GM23338 (cell line): Measurements from ENCODE around the gene TMEM114. TPM values are rescaled to one million over a fixed set of nuclear protein-coding genes. Genes with fewer than 3 reads are reported as not detected.

ENCODE experiments used
- ATAC-seq: fragments of 200-7000 bp; cut with Tn5 transposase; 3 replicates; pipeline ENCODE4 v1.9.1; 2020
- DNase-seq: peaks from one replicate; pipeline ENCODE4 v3.0.0-alpha.2; 2015; ENCODE audit warnings: low spot score
- H2AFZ ChIP-seq: fragments of 200-600 bp; sonication (generic); 2 replicates; pipeline ENCODE4 v1.8.0; 2016; ENCODE audit warnings: antibody characterized with exemption, mild to moderate bottlenecking, moderate library complexity
- H3F3A ChIP-seq: fragments of 200-600 bp; sonication (generic); replicated peaks from 2 replicates; pipeline ENCODE4 v1.8.0; 2017; ENCODE audit warnings: antibody characterized with exemption, mixed run types, low read depth
- H3K27ac ChIP-seq: fragments of 200-600 bp; sonication (generic); 2 replicates; pipeline ENCODE4 v1.6.1; 2016; ENCODE audit warnings: low read depth
- H3K27me3 ChIP-seq: fragments of 200-600 bp; sonication (generic); 2 replicates; pipeline ENCODE4 v1.8.0; 2016; ENCODE audit warnings: mild to moderate bottlenecking, mixed run types, moderate library complexity; ENCODE audit not compliant: insufficient read depth
- H3K36me3 ChIP-seq: fragments of 200-600 bp; sonication (generic); 2 replicates; pipeline ENCODE4 v1.8.0; 2016; ENCODE audit warnings: mild to moderate bottlenecking; ENCODE audit not compliant: insufficient read depth
- H3K4me1 ChIP-seq: fragments of 200-600 bp; sonication (generic); 2 replicates; pipeline ENCODE4 v1.8.0; 2016; ENCODE audit warnings: mild to moderate bottlenecking, moderate library complexity; ENCODE audit not compliant: insufficient read depth
- H3K4me2 ChIP-seq: fragments of 200-600 bp; sonication (generic); 2 replicates; pipeline ENCODE4 v1.7.1; 2017; ENCODE audit warnings: mixed run types
- H3K4me3 ChIP-seq: fragments of 200-600 bp; sonication (generic); 2 replicates; pipeline ENCODE4 v1.6.1; 2016; ENCODE audit warnings: mixed run types
- H3K79me2 ChIP-seq: fragments of 200-600 bp; sonication (generic); replicated peaks from 2 replicates; pipeline ENCODE4 v1.8.0; 2017; ENCODE audit warnings: mild to moderate bottlenecking; ENCODE audit not compliant: insufficient read depth
- H3K9me2 ChIP-seq: fragments of 200-600 bp; sonication (generic); 2 replicates; pipeline ENCODE4 v1.8.0; 2017; ENCODE audit not compliant: insufficient read depth
- H4K20me1 ChIP-seq: fragments of 200-600 bp; sonication (generic); replicated peaks from 2 replicates; pipeline ENCODE4 v1.8.0; 2017; ENCODE audit warnings: mild to moderate bottlenecking; ENCODE audit not compliant: insufficient read depth
- H3K27ac Mint-ChIP-seq: 2 replicates; pipeline ENCODE4 v1.8.0; 2020; ENCODE audit warnings: inconsistent platforms, mild to moderate bottlenecking, moderate library complexity, mixed read lengths
- H3K27me3 Mint-ChIP-seq: 3 replicates; pipeline ENCODE4 v1.8.0; 2022; ENCODE audit warnings: low read depth, mild to moderate bottlenecking, moderate library complexity, mixed read lengths, inconsistent platforms; ENCODE audit not compliant: insufficient read depth, poor library complexity
- H3K36me3 Mint-ChIP-seq: 3 replicates; pipeline ENCODE4 v1.8.0; 2021; ENCODE audit warnings: low read depth, mild to moderate bottlenecking, inconsistent platforms, moderate library complexity, mixed read lengths
- H3K4me1 Mint-ChIP-seq: 3 replicates; pipeline ENCODE4 v1.8.0; 2020; ENCODE audit warnings: mild to moderate bottlenecking, inconsistent platforms, mixed read lengths
- H3K4me3 Mint-ChIP-seq: 3 replicates; pipeline ENCODE4 v1.8.0; 2021; ENCODE audit warnings: moderate library complexity, mild to moderate bottlenecking, inconsistent platforms, mixed read lengths
- H3K9me3 Mint-ChIP-seq: 3 replicates; pipeline ENCODE4 v1.8.0; 2020; ENCODE audit warnings: moderate library complexity, mild to moderate bottlenecking, inconsistent platforms, mixed read lengths
- CREB1 ChIP-seq: fragments of 250-450 bp; sonication (Bioruptor Pico); IDR thresholded peaks from 2 replicates; pipeline ENCODE4 v1.5.0; 2020; ENCODE audit warnings: low read depth, mild to moderate bottlenecking, moderate library complexity
- CTCF ChIP-seq, 2 experiments: fragments of 200-600 bp in 1 of 2; sonication (generic) in 1 of 2; conservative IDR thresholded peaks; 2 replicates each; pipeline versions ENCODE4 v1.5.1 to v1.6.1; 2016 to 2017; ENCODE audit warnings: antibody characterized with exemption in 2 of 2, low read depth in 2 of 2, mild to moderate bottlenecking in 2 of 2, moderate library complexity in 1 of 2
- EZH2phosphoT487 ChIP-seq: fragments of 200-600 bp; sonication (generic); IDR thresholded peaks from one replicate; pipeline ENCODE4 v1.8.1; 2018; ENCODE audit warnings: antibody characterized with exemption; ENCODE audit not compliant: unreplicated experiment
- POLR2AphosphoS5 ChIP-seq: IDR thresholded peaks from 2 replicates; pipeline ENCODE4 v1.6.1; 2016; ENCODE audit warnings: antibody characterized with exemption, low read depth
- REST ChIP-seq: IDR thresholded peaks from one replicate; pipeline ENCODE4 v1.6.1; 2018; ENCODE audit warnings: antibody characterized with exemption; ENCODE audit not compliant: unreplicated experiment
- ZNF331 ChIP-seq: fragments of 250-450 bp; sonication (Bioruptor Pico); IDR thresholded peaks from 2 replicates; pipeline ENCODE4 v1.5.0; 2020; ENCODE audit warnings: low read depth, mild to moderate bottlenecking, moderate library complexity
- ZNF462 ChIP-seq: fragments of 250-450 bp; sonication (Bioruptor Pico); IDR thresholded peaks from 2 replicates; pipeline ENCODE4 v1.5.0; 2020; ENCODE audit warnings: mild to moderate bottlenecking, moderate library complexity
- polyA plus RNA-seq: library from polyadenylated mRNA; unstranded; fragments of >200 nt; fragmentation: Nextera tagmentation; extraction: Ambion mirVana; gene quantifications from 2 replicates; pipeline ENCODE4 v1.2.1, GENCODE V29; 2016
- total RNA-seq: library from RNA; depleted of rRNA; stranded (reverse); fragments of >200 nt; shearing (Covaris generic); gene quantifications from 2 replicates; pipeline ENCODE4 v1.2.3, GENCODE V29; 2014

TMEM114 gene
- total and polyA plus RNA-seq, 2 experiments from 2014 or later = 0.47 to 0.52 TPM

GRCh38 chr16:8554022-8554421 is 36.3 kb downstream of the TMEM114 start (continued):
- no peak for TF ChIP-seq ZNF462 (CRISPR knock-in tag)
- no peak for TF ChIP-seq EZH2phosphoT487
- TF ChIP-seq ZNF331 = no peak
- TF ChIP-seq REST = no peak

- no peaks in the 10 kb centered on the region for H4K20me1 ChIP-seq
- peaks cover 11% of the 10 kb centered on the region for H3K4me1 Mint-ChIP-seq
- H3K9me2 ChIP-seq = no peaks in the 10 kb centered on the region
- H3K27ac Mint-ChIP-seq = no peak overlapping the region
- H3K4me2 ChIP-seq = no peak overlapping the region
- no peaks in the 10 kb centered on the region for H3F3A ChIP-seq
- H2AFZ ChIP-seq = peak overlapping the region; percentile 52; the same call in 1 of the 2 replicates
- ATAC-seq = peak; percentile 73
- no peaks in the 10 kb centered on the region for H3K36me3 ChIP-seq
- no peak overlapping the region for H3K4me3 ChIP-seq
- no peaks in the 10 kb centered on the region for H3K9me3 Mint-ChIP-seq
- H3K27me3 Mint-ChIP-seq = peaks cover 9% of the 10 kb centered on the region
- H3K27me3 ChIP-seq = no peaks in the 10 kb centered on the region
- H3K79me2 ChIP-seq = no peaks in the 10 kb centered on the region
- H3K4me1 ChIP-seq = no peaks in the 10 kb centered on the region
- TF ChIP-seq POLR2AphosphoS5 = no peak
- no peak for TF ChIP-seq CTCF (conservative IDR thresholded peaks at IDR 0.05; ENCODE audit: low read depth in 2 of 2)
- no peak for TF ChIP-seq REST
- no peak for TF ChIP-seq EZH2phosphoT487
- no peak for TF ChIP-seq CREB1 (CRISPR knock-in tag)
- no peak overlapping the region for H3K4me3 Mint-ChIP-seq
- H3K36me3 Mint-ChIP-seq = no peaks in the 10 kb centered on the region
- H3K27ac ChIP-seq = no peak overlapping the region
- DNase-seq = no peak
Observed at GRCh38 chr16:8552487-8553221, 37.7 kb downstream of the TMEM114 start.
